ENCODE data around the gene EML4.
"Not testable (repeated sequence)": the region's sequence is repeated elsewhere in the genome, so short reads cannot be mapped to it uniquely, and the experiment has no call there.

The EML4 gene

DNA sequence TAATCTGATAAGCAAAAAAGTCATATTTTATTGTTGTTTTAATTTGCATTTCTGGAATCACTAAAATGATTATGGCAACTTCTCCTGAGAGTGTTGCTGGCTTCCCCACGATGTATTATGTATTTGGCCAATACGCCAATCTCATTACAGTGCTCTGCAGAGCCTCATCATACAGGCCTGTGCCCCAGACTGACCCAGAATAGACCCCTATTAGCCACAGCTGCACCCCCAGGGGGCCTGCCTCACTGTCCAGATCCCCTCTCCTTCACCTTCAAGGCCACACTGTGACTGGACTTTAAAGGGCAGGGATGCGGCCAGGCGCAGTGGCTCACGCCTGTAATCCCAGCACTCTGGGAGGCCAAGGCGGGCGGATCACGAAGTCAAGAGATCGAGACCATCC, 209.3 kb downstream of the EML4 start:
- DNase-seq (ENCODE audit: low read depth), result no peak
- no peak for TF ChIP-seq CTCF (conservative IDR thresholded peaks at IDR 0.05; ENCODE audit: control insufficient read depth, insufficient read depth, low read depth, low read length)

GRCh38 chr2:42380026-42380425, 210.9 kb downstream of the EML4 start:
- not testable (repeated sequence) for DNase-seq (ENCODE audit: low read depth); H3K4me3 ChIP-seq (ENCODE audit: control insufficient read depth, low read depth, low read length)

More for the DNA sequence above, 209.3 kb downstream of the EML4 start:
- no peak overlapping the region for H3K4me3 ChIP-seq (ENCODE audit: control insufficient read depth, low read depth, low read length)

- TF ChIP-seq CTCF (conservative IDR thresholded peaks at IDR 0.05; ENCODE audit: control insufficient read depth, insufficient read depth, low read depth, low read length), result no peak
- H3K4me3 ChIP-seq (ENCODE audit: control insufficient read depth, low read depth, low read length), result no peak overlapping the region
- DNase-seq (ENCODE audit: low read depth), result no peak
Observed at GRCh38 chr2:42382144-42382543, 213.0 kb downstream of the EML4 start.

All from fibroblast of mammary gland (primary cell).